ENCODE measurements around the gene ARIH1.
"Not testable (repeated sequence)": the region's sequence is repeated elsewhere in the genome, so short reads cannot be mapped to it uniquely, and the experiment has no call there.

ARIH1 gene

GRCh38 chr15:72473614-72474465, at the start of gene ARIH1:
Gene ARIH1, plus strand, starts transcription at chr15:72474330. Its CDS starts 310 bp downstream, at chr15:72474640.
- DNase-seq (ENCODE audit: low spot score) = peak; percentile 95

- DNase-seq (ENCODE audit: low spot score) = no peak
These were observed 47.4 kb upstream of the ARIH1 start for GRCh38 chr15:72426753-72427152.

- DNase-seq (ENCODE audit: low spot score) = no peak
These were observed 36.3 kb upstream of the ARIH1 start for GRCh38 chr15:72437650-72438316.

GRCh38 chr15:72442848-72443247, 31.3 kb upstream of the ARIH1 start:
- DNase-seq (ENCODE audit: low spot score) = not testable (repeated sequence)

- DNase-seq (ENCODE audit: low spot score) = no peak
These were observed 28.7 kb upstream of the ARIH1 start for GRCh38 chr15:72445426-72445825.

- no peak for DNase-seq (ENCODE audit: low spot score)
These were observed 23.3 kb upstream of the ARIH1 start for GRCh38 chr15:72450805-72451204.

DNA sequence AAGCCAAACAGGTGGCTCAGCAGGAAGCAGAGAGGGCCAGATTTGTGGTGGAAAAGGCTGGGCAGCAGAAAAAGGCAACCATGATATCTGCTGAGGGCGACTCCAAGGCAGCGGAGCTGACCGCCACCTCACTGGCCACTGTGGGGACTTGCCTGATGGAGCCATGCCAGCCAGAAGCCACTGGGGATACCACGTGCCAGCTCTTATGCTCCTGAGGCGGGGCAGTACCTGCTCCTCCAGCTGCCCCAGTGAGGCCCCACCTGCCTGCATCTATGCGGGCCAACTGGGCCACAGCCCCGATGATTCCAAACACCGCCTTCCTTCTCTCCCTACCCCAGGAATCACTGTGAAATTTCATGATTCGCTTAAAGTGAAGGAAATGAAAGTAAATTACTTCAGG, 22.9 kb upstream of the ARIH1 start:
- DNase-seq (ENCODE audit: low spot score) = no peak

DNA sequence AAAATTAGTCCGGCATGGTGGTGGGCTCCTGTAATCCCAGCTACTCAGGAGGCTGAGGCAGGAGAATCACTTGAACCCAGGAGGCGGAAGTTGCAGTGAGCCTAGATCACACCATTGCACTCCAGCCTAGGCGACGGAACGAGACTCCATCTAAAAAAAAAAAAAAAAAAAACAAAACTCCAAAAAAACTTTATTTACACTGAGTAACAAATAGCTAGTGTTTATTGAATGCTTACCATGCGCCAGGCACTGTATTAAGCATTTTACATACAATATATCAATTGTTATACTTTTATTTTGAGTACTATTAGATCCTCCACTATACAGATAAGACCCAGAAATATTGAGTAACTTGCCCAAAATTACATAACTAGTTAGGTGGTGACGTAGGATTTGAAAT, 17.4 kb upstream of the ARIH1 start:
- no peak for DNase-seq (ENCODE audit: low spot score)

DNA sequence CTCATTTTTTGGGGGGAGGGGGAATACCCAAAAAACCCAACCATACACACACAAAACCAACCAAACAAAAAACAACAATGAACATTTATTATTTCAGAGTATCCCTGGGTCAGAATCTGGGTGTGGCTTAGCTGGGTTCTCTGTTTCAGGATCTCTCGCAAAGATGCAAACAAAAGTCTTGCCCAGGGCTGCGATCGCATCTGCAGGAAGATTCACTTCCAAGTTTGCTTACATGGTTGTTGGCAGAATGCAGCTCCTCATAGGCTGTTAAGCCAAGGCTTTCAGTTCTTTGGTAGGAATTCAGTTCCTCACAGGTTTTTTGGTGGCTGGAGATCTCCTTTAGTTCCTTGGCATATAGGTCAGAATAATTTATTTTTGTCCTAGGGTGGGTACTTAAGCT, 13.7 kb upstream of the ARIH1 start:
- no peak for DNase-seq (ENCODE audit: low spot score)

- no peak for DNase-seq (ENCODE audit: low spot score)
These were observed 10.4 kb upstream of the ARIH1 start for GRCh38 chr15:72463702-72464101.

DNA sequence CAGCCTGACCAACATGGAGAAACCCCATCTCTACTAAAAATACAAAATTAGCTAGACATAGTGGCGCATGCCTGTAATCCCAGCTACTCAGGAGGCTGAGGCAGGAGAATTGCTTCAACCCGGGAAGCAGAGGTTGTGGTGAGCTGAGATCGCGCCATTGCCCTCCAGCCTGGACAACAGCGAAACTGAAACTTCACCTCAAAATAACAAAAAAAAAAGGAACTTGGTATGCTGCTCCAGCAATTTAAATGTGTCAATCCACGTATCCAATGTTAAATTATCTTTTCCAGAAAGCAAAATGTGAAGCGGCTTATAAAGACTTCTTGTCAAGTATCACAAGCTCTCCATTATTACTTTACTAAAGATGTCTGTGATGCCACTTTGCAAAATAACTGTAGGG, 9.9 kb upstream of the ARIH1 start:
- DNase-seq (ENCODE audit: low spot score) = no peak

- DNase-seq (ENCODE audit: low spot score) = no peak
These were observed 6.0 kb upstream of the ARIH1 start for GRCh38 chr15:72468103-72468502.

GRCh38 chr15:72472992-72473610, 1.0 kb upstream of the ARIH1 start:
- DNase-seq (ENCODE audit: low spot score) = no peak

DNA sequence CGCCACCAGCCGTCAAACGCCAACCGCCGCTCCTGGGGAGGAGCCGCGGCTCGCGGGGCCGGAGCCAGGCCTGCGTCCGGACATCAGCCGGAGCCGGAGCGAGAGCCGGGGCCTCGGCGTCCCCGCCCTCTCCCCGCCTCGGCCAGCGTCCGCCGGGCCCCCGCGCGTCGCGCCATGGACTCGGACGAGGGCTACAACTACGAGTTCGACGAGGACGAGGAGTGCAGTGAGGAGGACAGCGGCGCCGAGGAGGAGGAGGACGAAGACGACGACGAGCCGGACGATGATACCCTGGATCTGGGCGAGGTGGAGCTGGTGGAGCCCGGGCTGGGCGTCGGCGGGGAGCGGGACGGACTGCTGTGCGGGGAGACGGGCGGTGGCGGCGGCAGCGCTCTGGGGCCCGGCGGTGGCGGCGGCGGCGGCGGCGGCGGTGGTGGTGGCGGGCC, 359 bp downstream of the ARIH1 start:
- no peak for DNase-seq (ENCODE audit: low spot score)

DNA sequence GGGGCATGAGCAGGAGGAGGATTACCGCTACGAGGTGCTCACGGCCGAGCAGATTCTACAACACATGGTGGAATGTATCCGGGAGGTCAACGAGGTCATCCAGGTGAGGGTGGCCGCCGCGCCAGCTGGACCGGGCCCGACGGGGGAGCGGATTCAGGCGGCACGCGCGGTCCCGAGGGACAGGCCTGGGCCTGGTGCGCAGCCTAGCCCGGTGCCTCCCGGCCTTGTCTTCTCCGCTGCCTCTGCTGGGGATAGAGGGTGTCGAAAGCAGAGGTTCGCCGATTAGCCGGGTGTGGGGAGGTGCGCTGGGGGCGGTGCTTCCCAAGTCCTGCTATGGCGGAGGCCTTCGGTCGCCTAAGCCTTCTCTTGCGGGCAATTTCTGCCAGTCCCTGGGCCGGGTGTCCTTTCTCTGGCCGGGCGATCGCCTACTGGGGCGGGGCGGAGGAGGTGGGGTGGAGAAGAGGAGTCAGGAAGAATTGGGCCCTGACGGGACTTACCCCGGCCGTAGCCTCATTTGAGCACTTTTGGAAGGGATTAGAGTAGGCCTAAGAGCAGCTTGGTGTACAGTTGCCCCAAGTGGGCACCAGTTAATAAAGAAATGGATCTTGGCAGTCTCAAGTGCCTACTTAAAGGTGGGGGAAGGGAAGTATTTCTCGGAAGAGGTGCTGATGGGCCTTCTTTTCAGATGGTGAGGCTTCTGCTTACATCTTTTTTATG, 940 bp downstream of the ARIH1 start:
- DNase-seq (ENCODE audit: low spot score) = peak; percentile 78

GRCh38 chr15:72475674-72476073, 1.5 kb downstream of the ARIH1 start:
- DNase-seq (ENCODE audit: low spot score) = no peak

GRCh38 chr15:72476330-72476729, 2.2 kb downstream of the ARIH1 start:
- not testable (repeated sequence) for DNase-seq (ENCODE audit: low spot score)

- DNase-seq (ENCODE audit: low spot score) = no peak
These were observed 7.0 kb downstream of the ARIH1 start for GRCh38 chr15:72481015-72481659.

DNA sequence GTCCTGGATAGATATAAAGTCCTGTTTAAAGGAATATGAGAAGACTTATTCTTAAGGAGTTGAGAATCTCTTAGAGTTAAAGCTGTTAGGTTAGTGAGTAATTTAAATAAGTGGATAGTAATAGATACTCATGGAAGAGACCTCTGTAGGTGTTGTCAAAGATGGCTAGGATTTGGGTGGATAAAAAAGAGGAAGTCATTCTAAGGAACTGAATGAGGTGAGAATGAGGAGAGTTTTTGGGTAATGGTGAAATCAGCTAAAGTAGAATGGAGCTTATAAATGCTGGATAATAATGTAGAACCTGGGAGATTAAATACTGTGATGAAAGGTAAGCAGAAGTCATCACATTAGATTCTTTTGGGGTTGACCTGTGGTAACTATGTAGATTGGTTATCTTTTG, 8.1 kb downstream of the ARIH1 start:
- no peak for DNase-seq (ENCODE audit: low spot score)

DNA sequence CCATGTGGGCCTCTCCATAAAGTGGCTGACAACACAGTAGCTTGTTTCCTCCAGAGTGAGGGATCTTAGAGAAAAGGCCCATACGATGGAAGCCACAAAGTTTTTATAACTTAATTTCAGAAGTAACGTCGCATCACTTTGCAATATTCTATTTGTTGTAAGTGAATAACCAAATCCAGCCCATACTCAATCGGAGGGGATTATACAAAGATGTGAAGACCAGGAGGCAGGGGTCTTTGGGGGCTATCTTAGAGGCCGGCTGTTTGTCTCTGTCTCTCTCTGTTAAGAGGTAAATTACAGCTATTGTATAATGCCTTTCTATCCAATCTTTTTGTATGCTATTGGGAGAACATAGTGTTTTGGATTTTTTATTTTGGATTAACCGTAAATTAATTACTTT, 9.1 kb downstream of the ARIH1 start:
- DNase-seq (ENCODE audit: low spot score) = no peak

DNA sequence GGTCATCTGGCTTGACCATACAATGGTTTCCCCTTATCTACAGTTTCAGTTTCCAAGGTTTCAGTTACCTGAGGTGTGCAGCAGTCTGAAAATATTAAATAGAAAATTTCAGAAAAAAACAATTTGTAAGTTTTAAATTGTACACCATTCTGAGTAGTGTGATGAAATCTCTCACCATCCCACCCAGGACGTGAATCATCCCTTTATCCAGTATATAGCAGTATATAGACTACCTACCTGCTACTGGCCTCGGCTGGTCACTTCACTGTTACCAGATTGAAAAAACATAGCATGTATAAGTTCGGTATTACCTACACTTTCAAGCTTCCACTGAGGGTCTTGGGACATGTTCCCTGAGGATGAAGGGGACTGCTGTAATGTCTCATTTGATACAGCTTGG, 12.0 kb downstream of the ARIH1 start:
- no peak for DNase-seq (ENCODE audit: low spot score)

Measured in AG20443 (cell line).